Smooth muscle cell (in vitro differentiated cells): Measurements from ENCODE around the gene CEP20. TPM values are rescaled to one million over a fixed set of nuclear protein-coding genes. Genes with fewer than 3 reads are reported as not detected.

Experiments
- DNase-seq: peaks from one replicate; lab custom pipeline; 2025; ENCODE audit not compliant: unreplicated experiment; lab: John Stamatoyannopoulos, UW
- H2AFZ ChIP-seq: fragments of 200-600 bp; sonication (generic); 2 replicates; pipeline ENCODE4 v1.6.0; 2016; ENCODE audit warnings: antibody characterized with exemption, low read depth, mild to moderate bottlenecking
- H3F3A ChIP-seq: fragments of 200-600 bp; sonication (generic); 2 replicates; pipeline ENCODE4 v1.6.0; 2017; ENCODE audit warnings: antibody characterized with exemption, low read depth
- H3K27ac ChIP-seq: fragments of 200-600 bp; sonication (generic); 2 replicates; pipeline ENCODE4 v1.5.1; 2016; ENCODE audit warnings: low read depth, mild to moderate bottlenecking
- H3K27me3 ChIP-seq: fragments of 200-600 bp; sonication (generic); 2 replicates; pipeline ENCODE4 v1.6.1; 2016; ENCODE audit warnings: low read depth, mild to moderate bottlenecking
- H3K36me3 ChIP-seq: fragments of 200-600 bp; sonication (generic); 2 replicates; pipeline ENCODE4 v1.5.1; 2016; ENCODE audit warnings: low read depth
- H3K4me1 ChIP-seq: fragments of 200-600 bp; sonication (generic); 2 replicates; pipeline ENCODE4 v1.5.1; 2016; ENCODE audit warnings: low read depth
- H3K4me2 ChIP-seq: fragments of 200-600 bp; sonication (generic); 2 replicates; pipeline ENCODE4 v1.6.0; 2016; ENCODE audit warnings: mild to moderate bottlenecking
- H3K4me3 ChIP-seq: fragments of 200-600 bp; sonication (generic); 2 replicates; pipeline ENCODE4 v1.5.1; 2016; ENCODE audit warnings: mild to moderate bottlenecking
- H3K79me2 ChIP-seq: fragments of 200-600 bp; sonication (generic); 2 replicates; pipeline ENCODE4 v1.6.0; 2016; ENCODE audit warnings: low read depth, mild to moderate bottlenecking
- H3K9ac ChIP-seq: fragments of 200-600 bp; sonication (generic); 2 replicates; pipeline ENCODE4 v1.6.0; 2016; ENCODE audit warnings: low read depth
- H3K9me3 ChIP-seq: fragments of 200-600 bp; sonication (generic); replicated peaks from 2 replicates; pipeline ENCODE4 v1.5.1; 2016; ENCODE audit warnings: low read depth
- H4K20me1 ChIP-seq: fragments of 200-600 bp; sonication (generic); 2 replicates; pipeline ENCODE4 v1.6.0; 2016; ENCODE audit warnings: low read depth
- WGBS: methylation state at CpG from one replicate; pipeline ENCODE4 v1.1.7; 2016; ENCODE audit warnings: low lambda C conversion rate; 5-methylcytosine and 5-hydroxymethylcytosine counted together
- polyA plus RNA-seq: library from polyadenylated mRNA; unstranded; fragments of >200 nt; fragmentation: Nextera tagmentation; extraction: Ambion mirVana; gene quantifications from 2 replicates; pipeline ENCODE4 v1.2.1, GENCODE V29; 2016
- total RNA-seq: library from RNA; depleted of rRNA; stranded (reverse); fragments of >200 nt; gene quantifications from 2 replicates; pipeline ENCODE4 v1.2.3, GENCODE V29; 2014
- TF ChIP-seq, protein P1 (sequence below): fragments of 200-600 bp; sonication (generic); IDR thresholded peaks from 2 replicates; pipeline ENCODE4 v1.5.1; 2017; ENCODE audit warnings: borderline replicate concordance, mild to moderate bottlenecking, antibody characterized with exemption; ENCODE audit not compliant: insufficient read depth, poor library complexity, severe bottlenecking

Gene CEP20
- total and polyA plus RNA-seq, 2 experiments from 2014 or later, result 29.0 to 38.4 TPM

DNA sequence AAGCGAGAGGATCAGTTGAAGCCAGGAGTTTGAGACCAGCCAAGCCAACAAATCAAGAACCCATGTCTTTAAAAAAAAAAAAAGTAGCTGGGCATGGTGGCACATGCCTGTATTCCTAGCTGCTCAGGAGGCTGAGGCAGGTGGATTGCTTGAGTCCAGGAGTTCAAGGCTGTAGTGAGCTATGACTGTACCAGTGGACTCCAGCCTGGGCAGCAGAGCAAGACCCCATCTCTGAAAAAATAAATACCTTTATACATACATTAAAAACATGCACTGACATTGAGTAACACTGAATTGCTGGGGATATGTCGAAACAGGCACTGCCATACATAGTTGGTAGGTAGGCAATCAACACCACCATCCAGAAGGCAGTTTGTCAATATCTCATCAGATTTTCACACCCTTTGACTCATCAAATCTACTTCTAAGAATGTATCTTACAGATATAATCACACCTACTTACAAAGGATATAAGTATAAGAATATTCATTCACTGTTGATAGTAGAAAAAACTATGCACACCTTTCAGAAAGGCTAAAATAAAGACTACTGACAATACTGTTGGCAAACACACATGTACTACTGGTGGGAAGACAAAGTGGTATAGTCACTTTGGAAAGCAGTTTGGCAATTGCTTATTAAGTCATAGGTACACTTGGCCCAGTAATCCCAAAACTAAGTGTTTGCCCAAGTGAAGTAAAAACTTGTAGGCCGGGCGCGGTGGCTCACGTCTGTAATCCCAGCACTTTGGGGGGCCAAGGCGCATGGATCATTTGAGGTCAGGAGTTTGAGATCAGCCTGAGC lies 6.4 kb upstream of the CEP20 start:
- no peak overlapping the region for H3K9ac ChIP-seq
- no peaks in the 10 kb centered on the region for H3K79me2 ChIP-seq
- H3K36me3 ChIP-seq, result no peaks in the 10 kb centered on the region
- TF ChIP-seq, protein P1, sequence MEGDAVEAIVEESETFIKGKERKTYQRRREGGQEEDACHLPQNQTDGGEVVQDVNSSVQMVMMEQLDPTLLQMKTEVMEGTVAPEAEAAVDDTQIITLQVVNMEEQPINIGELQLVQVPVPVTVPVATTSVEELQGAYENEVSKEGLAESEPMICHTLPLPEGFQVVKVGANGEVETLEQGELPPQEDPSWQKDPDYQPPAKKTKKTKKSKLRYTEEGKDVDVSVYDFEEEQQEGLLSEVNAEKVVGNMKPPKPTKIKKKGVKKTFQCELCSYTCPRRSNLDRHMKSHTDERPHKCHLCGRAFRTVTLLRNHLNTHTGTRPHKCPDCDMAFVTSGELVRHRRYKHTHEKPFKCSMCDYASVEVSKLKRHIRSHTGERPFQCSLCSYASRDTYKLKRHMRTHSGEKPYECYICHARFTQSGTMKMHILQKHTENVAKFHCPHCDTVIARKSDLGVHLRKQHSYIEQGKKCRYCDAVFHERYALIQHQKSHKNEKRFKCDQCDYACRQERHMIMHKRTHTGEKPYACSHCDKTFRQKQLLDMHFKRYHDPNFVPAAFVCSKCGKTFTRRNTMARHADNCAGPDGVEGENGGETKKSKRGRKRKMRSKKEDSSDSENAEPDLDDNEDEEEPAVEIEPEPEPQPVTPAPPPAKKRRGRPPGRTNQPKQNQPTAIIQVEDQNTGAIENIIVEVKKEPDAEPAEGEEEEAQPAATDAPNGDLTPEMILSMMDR, result no peak
- no peak for DNase-seq
- no peaks in the 10 kb centered on the region for H3F3A ChIP-seq
- H3K9me3 ChIP-seq, result no peaks in the 10 kb centered on the region
- no peak overlapping the region for H2AFZ ChIP-seq
- H3K4me1 ChIP-seq, result no peaks in the 10 kb centered on the region
- H3K27me3 ChIP-seq, result no peaks in the 10 kb centered on the region
- WGBS, result 96% methylated on average over 7 of the region's 7 CpGs
- no peak overlapping the region for H3K4me2 ChIP-seq
- H3K27ac ChIP-seq, result no peak overlapping the region
- no peaks in the 10 kb centered on the region for H4K20me1 ChIP-seq
- H3K4me3 ChIP-seq, result no peak overlapping the region

DNA sequence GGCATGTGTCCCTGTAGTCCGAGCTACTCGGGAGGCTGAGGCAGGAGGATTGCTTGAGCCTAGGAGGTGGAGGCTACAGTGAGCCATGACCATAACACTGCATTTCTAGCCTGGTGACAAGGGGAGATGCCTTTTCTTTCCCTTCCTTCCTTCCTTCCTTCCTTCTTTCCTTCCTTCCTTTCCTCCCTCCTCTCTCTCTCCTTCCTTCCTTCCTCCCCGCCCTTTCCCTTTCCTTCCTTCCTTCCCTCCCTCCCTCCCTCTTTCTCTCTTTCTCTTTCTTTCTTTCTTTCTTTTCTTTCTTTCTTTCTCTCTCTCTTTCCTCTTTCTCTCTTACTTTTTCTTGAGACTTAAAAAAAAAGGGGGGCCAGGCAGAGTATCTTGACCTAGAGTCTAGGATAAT lies 3.1 kb upstream of the CEP20 start:
- H3F3A ChIP-seq, result no peaks in the 10 kb centered on the region
- no peak overlapping the region for H2AFZ ChIP-seq
- H3K36me3 ChIP-seq, result no peaks in the 10 kb centered on the region
- H3K27ac ChIP-seq, result no peak overlapping the region
- no peak for DNase-seq
- no peak overlapping the region for H3K4me2 ChIP-seq
- H3K27me3 ChIP-seq, result no peaks in the 10 kb centered on the region
- H4K20me1 ChIP-seq, result no peaks in the 10 kb centered on the region
- H3K79me2 ChIP-seq, result peaks cover 14% of the 10 kb centered on the region
- WGBS, result 76% methylated on average over 3 of the region's 3 CpGs
- H3K4me1 ChIP-seq, result peaks cover 10% of the 10 kb centered on the region
- no peak overlapping the region for H3K9ac ChIP-seq
- H3K9me3 ChIP-seq, result no peaks in the 10 kb centered on the region
- no peak overlapping the region for H3K4me3 ChIP-seq
- TF ChIP-seq, protein P1, result no peak

DNA sequence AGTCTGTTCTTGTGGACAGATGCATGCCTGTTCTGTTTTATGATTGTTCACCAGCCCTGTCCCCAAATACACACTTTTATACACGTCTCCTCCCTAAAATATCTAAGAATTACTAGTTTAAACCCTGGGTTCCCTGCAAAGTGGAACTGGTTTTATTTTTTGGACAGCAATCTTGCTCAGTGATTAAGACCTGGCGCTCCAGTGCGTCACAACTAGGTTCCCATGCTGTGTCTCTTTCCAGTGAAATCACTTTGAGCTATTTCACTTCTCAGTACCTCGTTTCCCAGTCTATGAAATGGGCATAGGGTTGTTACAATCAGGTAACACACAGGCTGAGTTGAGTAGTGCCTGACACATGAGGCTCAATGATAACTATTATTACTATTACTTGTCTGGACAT lies 1.1 kb downstream of the CEP20 start:
- H3K27ac ChIP-seq, result no peak overlapping the region
- H4K20me1 ChIP-seq, result peaks cover 7% of the 10 kb centered on the region
- no peak overlapping the region for H3K9ac ChIP-seq
- H3F3A ChIP-seq, result no peaks in the 10 kb centered on the region
- H3K36me3 ChIP-seq, result no peaks in the 10 kb centered on the region
- TF ChIP-seq, protein P1, result no peak
- H2AFZ ChIP-seq, result no peak overlapping the region
- H3K9me3 ChIP-seq, result no peaks in the 10 kb centered on the region
- H3K79me2 ChIP-seq, result peaks cover 48% of the 10 kb centered on the region
- 95% methylated on average over 4 of the region's 4 CpGs for WGBS
- peaks cover 10% of the 10 kb centered on the region for H3K4me1 ChIP-seq
- H3K4me3 ChIP-seq, result peak overlapping the region; percentile 82
- DNase-seq, result no peak
- H3K4me2 ChIP-seq, result peak overlapping the region; percentile 83
- H3K27me3 ChIP-seq, result no peaks in the 10 kb centered on the region

DNA sequence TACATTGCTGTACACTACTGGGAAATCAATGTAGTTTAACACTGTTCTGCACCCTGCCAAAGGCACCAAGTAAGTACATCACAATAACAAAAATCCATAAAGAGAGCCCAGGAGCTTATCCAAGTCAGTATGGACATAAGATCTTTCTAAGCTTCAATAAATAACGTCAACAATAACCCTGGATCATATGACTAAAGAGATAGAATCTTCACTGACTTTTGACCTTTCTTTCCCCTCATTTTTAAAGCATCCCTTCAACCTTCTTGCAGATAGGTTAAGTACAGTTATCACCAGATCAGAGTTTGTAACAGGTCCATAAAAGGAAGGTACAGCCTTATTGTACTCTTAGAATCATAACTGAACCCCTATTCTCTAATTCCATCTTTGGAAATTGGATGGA lies 2.3 kb downstream of the CEP20 start:
- no peaks in the 10 kb centered on the region for H3K36me3 ChIP-seq
- H3K9me3 ChIP-seq, result no peaks in the 10 kb centered on the region
- no peak overlapping the region for H3K4me3 ChIP-seq
- WGBS, result 59% methylated on average over 1 of the region's 1 CpG
- H3K4me1 ChIP-seq, result peaks cover 10% of the 10 kb centered on the region
- H3K79me2 ChIP-seq, result peaks cover 54% of the 10 kb centered on the region
- no peaks in the 10 kb centered on the region for H3F3A ChIP-seq
- TF ChIP-seq, protein P1, result no peak
- H3K27me3 ChIP-seq, result no peaks in the 10 kb centered on the region
- H3K4me2 ChIP-seq, result no peak overlapping the region
- no peak overlapping the region for H2AFZ ChIP-seq
- DNase-seq, result no peak
- H3K27ac ChIP-seq, result no peak overlapping the region
- H4K20me1 ChIP-seq, result peaks cover 7% of the 10 kb centered on the region
- H3K9ac ChIP-seq, result no peak overlapping the region
